HG02981 (cell line): ENCODE measurements around the gene RPS6KA2.

Experiments
- ATAC-seq: cut with Tn5 transposase; IDR thresholded peaks from one replicate; pipeline ENCODE4 v1.9.1; 2021; ENCODE audit warnings: mild to moderate bottlenecking, moderate library complexity; ENCODE audit not compliant: unreplicated experiment

The RPS6KA2 gene

DNA sequence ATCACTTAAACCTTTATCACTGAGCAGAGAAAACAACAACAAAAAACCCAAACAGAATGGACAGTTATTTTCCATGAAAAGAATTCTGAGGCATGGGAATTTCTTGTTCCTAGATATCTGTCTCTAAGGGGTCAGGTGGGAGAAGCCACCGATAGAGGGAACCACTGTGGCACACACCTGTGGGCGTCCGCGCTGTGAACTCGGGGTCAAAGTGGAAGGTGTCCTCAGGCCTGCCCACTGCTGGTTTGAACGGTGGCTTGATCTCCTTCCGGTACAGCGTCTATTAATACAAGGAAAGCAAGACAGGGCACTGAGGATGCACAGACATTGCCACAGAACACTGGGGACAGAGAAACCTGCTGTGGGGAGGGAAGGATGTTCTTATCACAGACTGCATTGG, 167.8 kb downstream of the RPS6KA2 start:
- ATAC-seq = no peak

DNA sequence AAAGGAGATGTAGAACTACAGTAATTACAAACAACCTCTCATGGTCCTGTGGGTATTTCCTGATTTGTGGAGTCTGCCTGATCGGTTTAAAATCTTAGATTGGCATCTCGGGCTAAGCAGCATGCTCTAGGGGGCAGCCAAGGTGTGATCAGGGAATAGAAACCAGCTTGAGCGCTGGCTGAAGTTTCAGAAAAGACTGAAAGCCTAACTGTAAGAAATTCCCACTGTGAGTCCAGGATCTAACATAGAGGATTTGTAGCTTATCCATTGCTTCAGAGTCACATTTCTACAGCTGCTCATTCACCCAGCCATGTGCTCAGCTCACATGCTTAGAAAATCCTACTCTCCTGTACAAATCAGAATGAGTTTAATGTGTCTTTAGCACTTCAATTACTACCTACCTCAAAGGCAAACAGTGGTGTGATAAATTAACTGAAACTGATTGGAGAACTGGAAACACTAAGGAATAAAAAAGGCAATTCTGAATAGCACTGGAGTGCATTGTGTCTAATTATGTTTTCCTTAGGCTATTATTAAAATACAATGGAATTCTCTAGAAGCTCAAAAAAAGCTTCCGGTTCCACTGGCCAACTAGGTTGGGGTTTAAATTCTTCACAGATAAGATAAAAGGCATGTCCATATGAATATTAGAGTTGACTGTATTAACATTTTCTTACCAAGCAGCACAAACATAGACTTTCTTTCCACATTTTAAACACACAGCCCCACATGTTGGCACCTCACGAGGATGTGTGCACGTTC, 170.5 kb downstream of the RPS6KA2 start:
- ATAC-seq = no peak

DNA sequence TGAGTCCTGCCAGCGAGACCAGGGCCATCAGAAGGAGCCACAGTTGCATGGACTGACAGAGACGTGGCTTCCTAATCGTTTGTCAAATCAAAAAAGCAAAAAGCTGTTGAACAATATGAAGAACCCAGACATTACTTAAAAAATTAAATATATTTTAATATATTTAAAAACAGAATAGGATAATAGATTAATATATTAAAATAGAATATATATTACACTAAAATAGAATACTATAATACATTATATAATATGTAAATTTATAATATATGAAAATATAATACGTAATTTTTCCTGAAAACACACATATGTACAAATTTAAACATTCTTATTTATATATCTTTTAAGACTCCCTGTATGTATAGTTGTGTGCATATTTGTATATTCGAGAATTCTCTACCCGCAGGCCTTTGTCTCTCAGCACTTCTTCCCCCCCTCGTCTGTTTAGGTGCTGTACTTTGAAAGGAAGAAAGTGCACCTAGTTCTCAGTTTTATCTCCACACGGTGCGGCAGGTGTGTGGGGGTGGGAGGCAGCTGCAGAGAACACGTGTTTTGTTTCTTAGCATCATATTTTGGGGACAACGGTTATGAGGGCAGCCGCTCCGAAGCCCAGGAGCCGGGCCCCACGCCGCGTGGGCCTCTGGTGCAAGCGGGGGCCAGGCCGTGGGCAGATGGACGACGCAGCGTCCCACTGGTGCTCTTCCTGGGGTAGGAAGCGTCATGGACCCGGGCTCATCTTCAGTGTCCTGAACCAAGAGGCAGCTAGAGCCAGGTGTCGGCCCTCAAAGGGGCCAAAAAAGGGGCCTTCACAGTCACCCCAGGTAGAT, 172.1 kb downstream of the RPS6KA2 start:
- ATAC-seq = no peak

DNA sequence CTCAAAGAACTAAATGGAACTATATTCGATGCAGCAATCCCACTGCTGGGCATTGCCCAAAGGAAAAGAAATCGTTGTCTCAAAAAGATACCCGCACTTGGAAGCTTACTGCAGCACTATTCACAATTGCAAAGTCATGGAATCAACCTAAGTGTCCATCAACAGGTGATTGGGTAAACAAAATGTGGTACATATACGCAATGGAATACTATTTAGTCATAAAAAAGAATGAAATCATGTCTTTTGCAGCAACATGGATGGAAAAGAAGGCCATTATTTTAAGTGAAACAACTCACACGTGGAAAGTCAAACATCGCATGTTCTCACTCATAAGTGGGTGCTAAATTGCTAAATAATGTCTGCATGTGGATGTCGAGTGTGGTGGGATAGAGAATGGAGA, 173.4 kb downstream of the RPS6KA2 start:
- no peak for ATAC-seq

DNA sequence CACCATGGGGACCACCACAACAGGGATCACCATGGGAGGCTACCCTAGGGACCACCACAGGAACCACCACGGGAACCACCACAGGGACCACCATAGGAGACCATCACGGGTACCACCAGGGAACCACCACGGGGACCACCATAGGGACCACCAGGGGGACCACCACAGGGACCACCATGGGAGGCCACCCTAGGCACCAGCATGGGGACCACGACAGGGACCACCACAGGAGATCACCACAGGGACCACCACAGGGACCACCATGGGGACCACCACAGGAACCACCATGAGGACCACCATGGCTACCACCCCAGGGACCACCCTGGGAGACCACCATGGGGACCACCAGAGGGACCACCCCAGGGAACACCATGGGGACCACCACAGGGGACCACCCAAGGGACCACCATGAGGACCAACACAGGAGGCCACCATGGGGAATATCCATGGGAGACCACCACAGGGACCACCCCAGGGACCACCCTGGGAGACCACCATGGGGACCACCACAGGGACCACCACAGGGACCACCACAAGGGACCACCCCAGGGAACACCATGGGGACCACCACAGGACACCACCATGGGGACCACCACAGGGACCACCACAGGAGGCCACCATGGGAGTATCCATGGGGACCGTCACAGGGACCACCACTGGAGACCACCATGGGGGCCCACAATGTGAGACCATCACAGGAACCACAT, 176.7 kb downstream of the RPS6KA2 start:
- ATAC-seq = no peak

DNA sequence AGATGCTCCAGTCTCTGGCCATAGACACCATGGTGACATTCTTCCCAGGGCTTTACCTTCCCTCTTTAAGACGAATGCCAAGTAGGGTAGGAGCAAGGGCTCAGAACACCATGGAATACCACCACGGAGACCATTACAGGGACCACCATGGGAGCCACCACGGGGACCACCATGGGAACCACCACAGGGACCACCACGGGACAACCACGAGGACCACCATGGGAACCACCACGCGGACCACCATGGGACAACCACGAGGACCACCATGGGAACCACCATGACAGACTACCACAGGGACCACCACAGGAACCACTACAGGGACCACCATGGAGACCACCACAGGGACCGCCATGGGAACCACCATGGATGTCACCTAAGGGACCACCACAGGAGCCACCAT, 177.4 kb downstream of the RPS6KA2 start:
- ATAC-seq = no peak

DNA sequence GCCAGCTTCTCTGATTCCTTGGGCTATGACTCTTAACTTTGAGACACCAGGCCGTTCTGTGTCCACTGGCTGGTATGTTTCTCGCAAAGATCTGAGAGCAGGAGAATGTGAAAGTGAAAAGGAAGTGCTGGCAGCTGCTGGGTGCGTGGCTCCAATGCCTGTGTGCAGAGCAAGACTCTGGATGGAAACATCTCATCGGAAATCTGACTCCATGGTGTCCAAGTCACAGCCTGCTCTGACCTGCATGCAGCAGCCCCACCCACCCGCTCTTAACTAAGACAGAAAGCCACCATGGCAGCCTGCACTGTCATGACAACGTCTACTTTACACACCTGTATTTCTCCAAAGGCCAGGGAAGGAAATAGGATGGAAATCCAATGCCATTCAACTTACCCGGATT, 178.0 kb downstream of the RPS6KA2 start:
- no peak for ATAC-seq

DNA sequence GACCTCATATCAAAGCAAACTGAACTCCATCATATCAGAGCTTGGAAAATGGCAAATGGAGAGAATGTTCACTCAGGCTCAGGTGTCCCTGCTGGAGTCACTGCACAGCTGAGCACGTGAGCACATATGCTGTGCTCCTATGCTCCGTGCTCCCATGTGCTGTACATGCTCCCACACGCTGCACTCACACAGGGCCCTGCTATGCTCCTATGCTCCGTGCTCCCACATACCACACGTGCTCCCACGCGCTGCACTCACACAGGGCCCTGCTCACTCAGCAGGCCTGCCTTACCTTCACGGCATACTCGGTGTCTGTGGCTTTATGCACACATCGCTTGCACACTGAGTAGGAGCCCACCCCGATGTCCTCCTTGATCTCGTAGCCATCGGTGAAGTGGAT, 178.6 kb downstream of the RPS6KA2 start:
- ATAC-seq = no peak

DNA sequence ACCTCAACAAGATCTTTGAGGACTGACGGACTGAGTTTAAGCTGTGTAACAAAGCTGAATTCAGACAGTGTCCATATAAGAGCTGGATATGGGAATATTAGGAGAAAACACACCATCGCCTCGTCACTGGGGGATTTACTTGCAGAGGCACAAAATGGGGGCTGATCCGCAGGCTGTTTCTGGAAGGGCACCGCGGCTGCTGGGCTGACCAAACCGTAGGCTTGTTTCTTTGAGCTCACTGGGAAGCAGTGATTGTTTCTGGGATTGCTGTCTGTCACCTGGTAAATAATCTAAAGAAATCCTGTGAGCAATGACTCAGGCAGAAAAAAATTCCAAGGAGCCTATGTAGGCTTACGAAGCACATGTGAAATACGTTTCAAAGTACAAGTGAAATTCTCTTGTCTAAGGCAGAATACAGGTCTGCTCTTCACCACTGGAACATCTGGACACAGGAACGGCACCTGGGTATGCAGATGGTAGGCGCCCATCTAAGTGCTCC, 180.4 kb downstream of the RPS6KA2 start:
- ATAC-seq = no peak

DNA sequence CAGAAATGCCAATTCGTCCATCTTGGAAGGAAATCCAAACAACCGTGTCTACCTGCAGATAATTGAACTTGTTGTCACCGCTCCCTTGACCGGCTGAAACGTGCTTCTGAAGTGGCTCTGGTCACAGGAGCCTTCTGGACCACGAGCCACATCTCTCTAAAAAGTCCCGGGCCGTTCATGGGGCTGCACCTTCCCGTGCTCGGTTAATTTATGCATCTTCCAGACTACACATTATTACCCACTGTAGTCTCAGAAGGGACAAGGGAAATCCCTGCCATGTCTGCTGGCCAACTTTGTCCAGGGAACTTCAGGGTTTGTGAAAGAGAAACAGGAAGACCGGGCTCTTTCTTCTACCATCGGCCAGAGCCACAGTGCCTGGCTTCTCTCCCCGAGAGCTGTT, 180.9 kb downstream of the RPS6KA2 start:
- ATAC-seq = no peak

DNA sequence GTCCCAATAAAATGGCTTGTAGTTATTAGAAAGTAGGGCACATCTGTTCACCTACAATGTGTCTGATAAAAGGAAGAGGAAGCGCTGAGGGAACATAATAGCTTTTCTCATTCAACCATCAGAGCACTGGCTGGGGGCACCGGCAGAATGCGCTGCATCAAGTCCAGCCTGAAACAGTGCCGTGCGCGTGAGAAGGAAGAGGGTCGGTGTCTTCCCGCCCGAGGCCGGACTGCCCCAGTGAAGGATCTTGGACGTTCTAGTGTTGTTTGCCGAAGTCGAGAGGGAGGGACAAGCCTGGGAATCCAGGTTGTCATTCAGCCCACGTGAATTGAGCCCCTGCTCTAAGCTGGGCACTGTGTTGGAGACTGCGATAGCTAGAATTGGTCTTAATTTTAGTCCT, 182.6 kb downstream of the RPS6KA2 start:
- no peak for ATAC-seq

DNA sequence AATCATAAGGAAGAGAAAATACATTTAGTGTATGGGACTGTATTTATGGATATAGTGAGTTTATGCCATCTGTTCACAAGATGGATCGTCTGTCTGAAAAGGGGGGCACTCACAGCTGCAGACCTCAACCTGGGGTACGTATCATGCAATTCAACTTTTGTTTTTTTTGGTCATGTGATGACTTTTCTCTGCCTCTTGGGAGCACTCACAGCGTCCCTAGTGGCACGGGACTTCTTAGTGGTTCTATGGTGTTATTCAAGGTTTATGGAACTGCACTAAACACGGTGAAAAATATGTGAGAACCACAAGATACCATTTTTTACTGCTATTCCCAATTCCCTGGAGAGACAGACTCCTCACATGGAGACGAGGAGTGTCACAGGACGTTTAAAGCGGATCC, 183.9 kb downstream of the RPS6KA2 start:
- no peak for ATAC-seq

DNA sequence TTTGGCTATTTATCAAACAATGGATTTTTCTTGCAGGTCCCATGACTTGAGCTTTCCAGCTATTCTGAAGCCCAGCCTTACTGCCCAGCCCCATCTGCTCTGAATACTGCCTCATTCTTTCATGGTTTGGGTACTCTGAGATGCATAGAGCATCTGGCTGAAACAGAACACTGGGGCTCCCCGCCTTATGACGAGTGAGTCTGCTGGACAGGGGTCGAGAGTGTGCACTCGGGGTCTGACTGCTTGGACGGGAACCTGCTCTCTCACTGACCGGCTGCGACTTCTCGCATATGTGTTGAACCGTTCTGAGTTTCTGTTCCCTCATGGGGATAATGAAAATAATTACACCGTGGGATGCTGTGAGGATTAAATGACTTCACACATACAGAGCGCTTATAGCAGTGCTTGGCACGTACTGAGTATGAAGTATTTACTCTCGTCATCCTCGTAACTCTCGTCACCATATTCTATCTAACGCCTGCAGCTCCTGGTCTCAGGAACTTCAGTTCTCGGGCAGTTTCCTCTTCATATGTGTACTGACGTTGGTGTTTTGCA, 184.8 kb downstream of the RPS6KA2 start:
- no peak for ATAC-seq

DNA sequence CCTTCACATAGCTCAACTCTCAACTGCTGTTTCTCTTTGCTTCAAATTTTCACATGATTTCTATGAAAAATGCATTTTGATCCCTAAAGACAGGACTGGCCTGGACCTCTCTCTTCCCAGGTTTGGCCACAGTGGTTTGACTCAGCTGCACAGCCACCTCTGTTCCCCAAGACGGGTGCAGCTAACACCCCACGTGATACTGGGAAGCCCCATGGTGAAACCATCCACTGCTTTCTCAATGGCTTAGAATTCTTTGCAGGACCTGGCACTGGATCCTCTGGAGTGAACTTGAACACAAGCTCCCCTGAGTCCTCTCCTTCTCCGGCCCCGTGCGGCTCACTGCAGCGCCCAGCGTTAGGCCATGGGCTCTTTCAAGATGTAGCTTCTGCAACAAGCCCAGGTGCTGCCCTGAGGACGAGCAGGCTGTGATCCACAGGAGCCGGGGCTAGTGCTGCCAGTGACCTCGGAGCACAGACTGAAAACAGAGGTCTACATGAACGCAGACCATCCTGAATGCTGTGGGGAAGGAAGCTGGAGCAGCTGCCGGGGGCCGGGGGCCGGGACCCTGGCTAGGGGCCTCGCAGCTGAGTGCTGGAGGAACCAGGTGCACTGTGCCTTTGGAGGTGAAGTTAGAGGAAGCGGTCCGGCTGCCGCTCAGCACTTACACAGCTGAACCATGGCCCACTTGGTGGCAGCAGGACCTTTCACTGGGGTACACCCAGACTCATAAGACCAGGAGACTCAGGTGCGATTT, 185.5 kb downstream of the RPS6KA2 start:
- ATAC-seq = no peak

DNA sequence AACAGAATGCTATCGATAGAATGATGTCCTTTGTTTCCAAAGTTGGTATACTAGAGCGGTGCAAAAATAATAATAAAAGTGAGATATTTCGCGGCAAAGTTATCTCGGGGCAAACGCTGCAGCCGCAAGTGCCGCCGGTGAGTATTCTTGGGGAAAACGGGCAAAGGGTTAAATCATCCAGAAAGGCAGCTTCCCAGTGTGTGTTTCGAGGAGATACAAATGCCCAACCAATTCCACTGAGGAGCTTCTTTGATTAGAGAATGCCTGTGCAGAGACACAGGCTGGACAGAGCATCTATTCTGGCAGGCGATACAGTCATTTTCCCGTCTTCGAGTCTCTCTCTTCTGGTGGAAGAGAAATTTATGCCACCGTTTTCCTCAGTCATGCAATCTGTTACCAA, 186.3 kb downstream of the RPS6KA2 start:
- ATAC-seq = no peak

DNA sequence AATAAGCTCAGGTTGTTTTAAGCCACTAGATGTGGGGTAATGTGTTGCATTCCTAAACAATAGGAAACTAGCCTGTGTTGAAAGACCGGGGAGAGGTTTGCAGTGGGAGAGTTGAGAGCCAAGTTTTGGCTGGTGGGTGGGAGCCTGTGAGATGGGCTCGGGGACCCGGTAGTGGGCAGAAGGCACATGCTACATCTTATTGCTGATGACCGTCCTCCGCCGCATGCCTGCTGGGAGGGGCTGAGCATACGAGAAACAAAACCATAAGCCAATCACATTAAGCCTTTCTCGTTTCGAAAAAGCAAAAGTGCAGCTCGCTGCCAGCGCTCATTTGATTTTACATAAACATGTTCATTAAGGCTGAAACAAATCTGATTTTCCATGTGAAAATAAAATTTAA, 186.9 kb downstream of the RPS6KA2 start:
- no peak for ATAC-seq

DNA sequence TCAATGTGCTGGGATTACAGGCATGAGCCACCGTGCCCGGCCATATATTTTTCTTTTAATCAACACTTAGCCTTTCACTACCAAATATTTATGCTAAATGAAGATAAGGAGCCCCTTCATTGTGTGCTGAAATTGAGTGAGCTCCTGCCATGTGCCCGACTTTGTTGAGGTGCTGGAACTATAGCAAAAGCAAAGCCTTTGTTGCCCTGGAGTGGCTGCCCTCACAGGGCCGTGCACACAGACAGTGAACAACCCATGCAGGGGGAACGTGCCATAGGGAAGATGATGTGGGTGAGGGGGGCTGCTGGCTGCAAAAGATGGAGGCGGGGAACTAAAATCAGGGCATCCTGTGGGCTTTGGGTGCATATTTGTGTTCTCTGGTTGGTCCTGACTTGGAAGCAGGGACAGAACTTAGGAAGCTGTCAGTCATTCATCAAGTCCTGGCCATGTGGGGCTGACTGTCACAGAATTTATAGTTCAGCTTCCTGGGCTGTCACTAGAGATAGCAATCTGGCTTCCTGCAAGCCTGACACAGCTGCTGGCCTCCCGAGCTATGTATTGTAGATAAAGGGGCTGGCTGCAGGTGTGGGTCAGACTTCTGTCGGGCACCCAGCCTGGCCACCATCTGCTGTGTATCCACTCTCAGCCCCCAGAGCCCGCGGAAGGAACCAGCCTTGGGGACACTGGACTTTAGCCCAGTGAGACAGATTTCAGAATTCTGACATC, 187.5 kb downstream of the RPS6KA2 start:
- no peak for ATAC-seq

DNA sequence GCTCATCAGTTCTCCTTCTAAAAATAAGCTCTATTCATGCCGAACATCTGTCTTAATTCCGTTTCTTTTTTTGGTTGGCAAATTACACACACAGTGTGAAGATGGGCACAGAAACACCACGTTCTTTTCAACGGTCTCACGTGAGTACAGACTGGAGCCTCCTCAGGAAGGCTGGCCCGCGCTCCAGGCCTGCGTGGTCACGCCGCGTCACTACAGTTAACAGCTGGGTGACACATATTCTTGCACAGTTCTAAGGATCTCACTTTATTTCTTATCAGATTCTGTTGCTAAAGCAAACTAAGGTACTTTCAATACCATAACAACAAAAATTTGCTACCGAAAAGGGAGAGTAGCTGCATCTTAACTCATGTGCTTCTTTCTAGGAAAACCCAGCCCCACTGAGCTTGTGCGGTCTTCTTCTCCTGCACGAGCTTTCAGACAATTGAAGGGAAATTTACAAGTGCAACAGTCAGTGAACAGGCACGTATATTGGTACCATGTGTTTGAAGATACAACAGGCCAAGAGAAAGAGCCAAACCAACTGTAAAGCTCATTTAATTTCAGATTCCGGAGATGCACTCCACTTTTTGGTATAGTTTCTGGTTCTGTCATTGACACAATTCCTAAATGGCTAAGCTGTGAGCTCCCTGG, 188.7 kb downstream of the RPS6KA2 start:
- ATAC-seq = no peak

DNA sequence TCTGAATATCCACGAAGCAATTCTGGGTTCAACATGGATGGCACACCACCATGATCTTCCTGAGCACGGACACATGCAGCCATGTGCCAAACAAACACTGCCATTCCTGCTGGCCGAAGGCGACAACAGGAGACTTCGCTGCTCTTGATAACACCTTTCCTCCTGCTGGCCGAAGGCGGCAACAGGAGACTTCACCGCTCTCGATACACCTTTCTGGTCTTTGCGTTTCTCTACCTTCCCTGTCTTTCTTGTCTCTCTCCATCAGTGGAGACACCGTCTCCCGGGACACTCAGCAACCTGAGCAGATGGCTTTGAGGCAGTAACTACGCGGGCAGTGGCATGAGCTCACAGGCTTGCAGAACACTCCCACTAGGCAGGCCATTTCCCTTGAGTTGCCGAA, 189.4 kb downstream of the RPS6KA2 start:
- ATAC-seq = no peak
